K562 (cell line): ENCODE results near the gene CEBPB. TPM values are rescaled to one million over a fixed set of nuclear protein-coding genes. Genes with fewer than 3 reads are reported as not detected.

Source experiments
- GABPB1 ChIP-seq: sonication (generic); formaldehyde crosslinking; IDR thresholded peaks from 2 replicates; pipeline ENCODE4 v1.8.0; 2022; ENCODE audit warnings: mild to moderate bottlenecking, missing genetic modification reagents
- IRF2 ChIP-seq: sonication (generic); formaldehyde crosslinking; IDR thresholded peaks from 2 replicates; pipeline ENCODE4 v1.8.1; 2022; ENCODE audit warnings: mild to moderate bottlenecking, missing genetic modification reagents
- SIN3A ChIP-seq, 2 experiments: fragments of 150-350 bp in 1 of 2; IDR thresholded peaks; 2 replicates each; pipeline ENCODE4 v1.6.1; 2011 to 2016; ENCODE audit warnings: borderline replicate concordance in 2 of 2, low read depth in 2 of 2, low read length in 2 of 2, mild to moderate bottlenecking in 2 of 2, moderate library complexity in 2 of 2; ENCODE audit not compliant: control insufficient read depth in 1 of 2
- SMARCB1 ChIP-seq: IDR thresholded peaks from 2 replicates; pipeline ENCODE4 v1.6.1; 2011; ENCODE audit warnings: improper control_type of control experiment, low read depth; ENCODE audit not compliant: insufficient read length
- ZMIZ1 ChIP-seq, 2 experiments: fragments of 150-350 bp in 1 of 2; IDR thresholded peaks; 2 replicates each; pipeline ENCODE4 v1.6.1; 2012 to 2016; ENCODE audit warnings: low read depth in 2 of 2, low read length in 2 of 2, mild to moderate bottlenecking in 1 of 2, moderate library complexity in 1 of 2
- ZNF740 ChIP-seq, 3 experiments: fragments of 200-800 bp in 1 of 3; sonication (Bioruptor generic) in 1 of 3; sonication (generic) in 1 of 3; formaldehyde crosslinking in 1 of 3; IDR thresholded peaks; 2 replicates each; pipeline versions ENCODE4 v1.6.1 to v1.8.0; 2016 to 2022; ENCODE audit warnings: mild to moderate bottlenecking in 2 of 3, missing compliant biosample characterization in 2 of 3, missing genetic modification characterization in 2 of 3, missing genetic modification reagents in 1 of 3
- polyA plus RNA-seq, 8 experiments: library from polyadenylated mRNA; depleted of rRNA in 4 of 8; stranded (reverse) in 5 of 8; unstranded in 3 of 8; fragments of >200 nt; fragmentation: Nextera tagmentation in 2 of 8; fragmentation: Illumina TruSeq in 1 of 8; extraction: Ambion mirVana in 2 of 8; extraction: Trizol in 1 of 8; gene quantifications; 2 replicates each; pipeline versions ENCODE4 v1.2.1 to v1.2.3, GENCODE V29; 2011 to 2014; ENCODE audit warnings: inconsistent platforms in 1 of 8, missing spikeins in 1 of 8
- total RNA-seq, 7 experiments: library from RNA; depleted of rRNA in 6 of 7; stranded (reverse); fragments of >200 nt in 6 of 7; fragmentation: Illumina TruSeq in 2 of 7; extraction: Trizol in 2 of 7; gene quantifications; 2 replicates each; pipeline versions ENCODE4 v1.2.1 to v1.2.3, GENCODE V29; 2011 to 2021; ENCODE audit warnings: low replicate concordance in 1 of 7
- TF ChIP-seq, protein P1 (sequence below): fragments of 450-650 bp; IDR thresholded peaks from 2 replicates; pipeline ENCODE4 v1.6.1; 2017; ENCODE audit warnings: antibody characterized with exemption, mild to moderate bottlenecking
- TF ChIP-seq, protein P2 (sequence below), 2 experiments: fragments of 250-450 bp in 1 of 2; fragments of 450-650 bp in 1 of 2; sonication (Bioruptor Pico) in 1 of 2; IDR thresholded peaks; 2 replicates each; pipeline versions ENCODE4 v1.6.1 to v1.8.0; 2016 to 2021; ENCODE audit warnings: mild to moderate bottlenecking in 2 of 2, moderate library complexity in 2 of 2, missing compliant biosample characterization in 1 of 2, missing genetic modification characterization in 1 of 2

The CEBPB gene
- total and polyA plus RNA-seq, 9 of the 15 experiments (the other 6 are each of a cell fraction or from before 2014, with no cell fraction given): 1.2 to 72.6 (median 7.8) TPM

DNA sequence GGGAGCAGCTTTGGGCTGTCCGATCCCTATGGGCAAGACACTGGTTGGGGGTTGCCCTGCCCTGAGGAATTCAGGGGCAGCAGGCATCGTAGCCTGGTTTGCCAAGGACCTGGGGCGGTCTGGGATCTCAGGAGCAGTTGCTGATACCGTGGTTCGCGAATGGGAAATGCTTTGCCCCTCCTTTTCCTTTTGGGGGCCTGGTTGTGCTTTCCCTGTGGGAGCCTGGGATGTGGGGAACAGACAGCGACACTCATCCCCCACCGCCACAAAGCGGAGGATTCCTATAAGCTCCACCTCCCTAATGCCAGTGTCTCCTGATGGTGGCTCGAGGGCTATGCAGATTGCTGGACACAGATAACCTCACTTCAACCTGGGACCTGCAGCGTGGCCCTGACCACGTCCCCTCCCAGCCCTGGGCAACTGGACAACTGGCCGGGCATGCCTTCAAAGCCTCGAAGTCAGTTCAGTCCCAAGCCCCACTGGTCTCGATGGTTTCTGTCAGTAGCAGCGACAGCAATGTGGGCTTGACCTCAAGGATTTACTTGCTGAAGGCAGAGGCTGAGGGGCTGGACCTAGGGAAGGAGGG lies 3.3 kb downstream of the CEBPB start (continued):
- TF ChIP-seq, protein P1, sequence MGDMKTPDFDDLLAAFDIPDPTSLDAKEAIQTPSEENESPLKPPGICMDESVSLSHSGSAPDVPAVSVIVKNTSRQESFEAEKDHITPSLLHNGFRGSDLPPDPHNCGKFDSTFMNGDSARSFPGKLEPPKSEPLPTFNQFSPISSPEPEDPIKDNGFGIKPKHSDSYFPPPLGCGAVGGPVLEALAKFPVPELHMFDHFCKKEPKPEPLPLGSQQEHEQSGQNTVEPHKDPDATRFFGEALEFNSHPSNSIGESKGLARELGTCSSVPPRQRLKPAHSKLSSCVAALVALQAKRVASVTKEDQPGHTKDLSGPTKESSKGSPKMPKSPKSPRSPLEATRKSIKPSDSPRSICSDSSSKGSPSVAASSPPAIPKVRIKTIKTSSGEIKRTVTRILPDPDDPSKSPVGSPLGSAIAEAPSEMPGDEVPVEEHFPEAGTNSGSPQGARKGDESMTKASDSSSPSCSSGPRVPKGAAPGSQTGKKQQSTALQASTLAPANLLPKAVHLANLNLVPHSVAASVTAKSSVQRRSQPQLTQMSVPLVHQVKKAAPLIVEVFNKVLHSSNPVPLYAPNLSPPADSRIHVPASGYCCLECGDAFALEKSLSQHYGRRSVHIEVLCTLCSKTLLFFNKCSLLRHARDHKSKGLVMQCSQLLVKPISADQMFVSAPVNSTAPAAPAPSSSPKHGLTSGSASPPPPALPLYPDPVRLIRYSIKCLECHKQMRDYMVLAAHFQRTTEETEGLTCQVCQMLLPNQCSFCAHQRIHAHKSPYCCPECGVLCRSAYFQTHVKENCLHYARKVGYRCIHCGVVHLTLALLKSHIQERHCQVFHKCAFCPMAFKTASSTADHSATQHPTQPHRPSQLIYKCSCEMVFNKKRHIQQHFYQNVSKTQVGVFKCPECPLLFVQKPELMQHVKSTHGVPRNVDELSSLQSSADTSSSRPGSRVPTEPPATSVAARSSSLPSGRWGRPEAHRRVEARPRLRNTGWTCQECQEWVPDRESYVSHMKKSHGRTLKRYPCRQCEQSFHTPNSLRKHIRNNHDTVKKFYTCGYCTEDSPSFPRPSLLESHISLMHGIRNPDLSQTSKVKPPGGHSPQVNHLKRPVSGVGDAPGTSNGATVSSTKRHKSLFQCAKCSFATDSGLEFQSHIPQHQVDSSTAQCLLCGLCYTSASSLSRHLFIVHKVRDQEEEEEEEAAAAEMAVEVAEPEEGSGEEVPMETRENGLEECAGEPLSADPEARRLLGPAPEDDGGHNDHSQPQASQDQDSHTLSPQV: peak; percentile 61; the same call in 1 of the 2 replicates
- TF ChIP-seq SMARCB1 (no peak), IRF2 (CRISPR knock-in tag) (no peak), ZMIZ1 (IDR thresholded peaks at IDR 0.05; ENCODE audit: low read depth in 2 of 2, low read length in 2 of 2) (no peak; a peak in 1 of 4 replicates), SIN3A (IDR thresholded peaks at IDR 0.05; ENCODE audit: borderline replicate concordance in 2 of 2, control insufficient read depth in 1 of 2, low read depth in 2 of 2, low read length in 2 of 2) (0 out of 4 replicates have a peak, but pooled peaks of 1 of the 2 experiments have one; percentile 9), ZNF740 (CRISPR knock-in tag; IDR thresholded peaks at IDR 0.05) (no peak), ZNF740 (tag; IDR thresholded peaks at IDR 0.05) (no peak), GABPB1 (CRISPR knock-in tag) (0 out of 2 replicates have a peak, but pooled peaks have one; percentile 27)
- TF ChIP-seq, protein P2, sequence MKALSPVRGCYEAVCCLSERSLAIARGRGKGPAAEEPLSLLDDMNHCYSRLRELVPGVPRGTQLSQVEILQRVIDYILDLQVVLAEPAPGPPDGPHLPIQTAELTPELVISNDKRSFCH (CRISPR knock-in tag; IDR thresholded peaks at IDR 0.05): no peak
- TF ChIP-seq, protein P2 (tag; IDR thresholded peaks at IDR 0.05): 0 out of 2 replicates have a peak, but pooled peaks have one; percentile 59
